COLO668 (cell line): ENCODE results near the gene DCP1B.

Experiments
- DNase-seq: peaks from one replicate; lab custom pipeline; 2025; ENCODE audit not compliant: unreplicated experiment; lab: John Stamatoyannopoulos, UW

DCP1B gene

DNA sequence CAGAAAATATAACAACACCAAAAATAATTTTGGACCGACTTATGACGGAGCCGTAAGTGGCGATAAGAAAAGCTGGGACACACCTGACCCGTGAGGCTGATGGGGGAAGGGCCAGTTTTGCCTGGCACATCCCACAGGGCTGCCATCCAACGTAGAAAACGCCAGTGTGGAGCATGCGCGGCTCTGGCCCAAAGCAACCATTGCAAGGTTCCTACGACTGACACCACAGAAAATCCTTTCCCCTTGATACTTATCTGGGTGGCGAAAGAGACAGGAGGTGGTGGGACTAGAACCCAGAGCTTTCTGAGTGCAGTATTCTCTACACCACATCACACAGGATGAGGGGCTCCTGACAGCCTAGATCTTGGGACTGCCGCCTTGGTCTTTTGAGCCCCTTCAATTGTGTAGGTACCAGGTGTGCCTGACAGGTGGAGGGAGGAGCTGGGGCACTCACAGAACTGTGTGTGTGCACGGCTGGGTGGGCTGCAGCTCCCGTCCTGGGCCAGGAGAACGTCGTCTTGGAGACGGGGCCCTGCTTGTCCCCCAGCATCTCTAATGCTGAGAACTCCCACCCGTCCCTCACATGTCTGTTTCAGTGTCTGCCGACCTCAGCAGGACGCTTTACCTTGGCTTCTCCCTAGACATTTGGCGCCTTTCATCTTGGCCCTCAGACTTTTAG is 68.4 kb downstream of the DCP1B start:
- DNase-seq = no peak

DNA sequence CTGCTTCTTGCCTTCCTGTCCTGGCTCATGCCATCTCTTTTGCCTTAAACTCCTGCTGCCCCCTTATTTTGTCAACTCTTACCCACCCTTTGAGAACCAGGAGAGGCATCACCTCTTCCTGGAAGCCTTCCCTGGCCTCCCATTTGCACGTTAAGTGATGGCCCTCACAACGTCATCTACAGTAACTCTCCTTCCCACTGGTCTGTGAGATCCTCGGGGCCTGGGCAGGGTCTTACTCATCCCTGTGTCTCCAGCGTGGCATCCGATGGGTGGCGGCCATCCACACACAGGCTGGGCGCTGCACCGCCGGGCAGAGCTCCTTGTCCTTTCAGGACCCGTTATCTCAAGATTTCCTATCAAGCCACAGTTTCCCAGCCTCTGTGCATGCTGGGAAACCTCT is 69.0 kb downstream of the DCP1B start:
- no peak for DNase-seq

DNA sequence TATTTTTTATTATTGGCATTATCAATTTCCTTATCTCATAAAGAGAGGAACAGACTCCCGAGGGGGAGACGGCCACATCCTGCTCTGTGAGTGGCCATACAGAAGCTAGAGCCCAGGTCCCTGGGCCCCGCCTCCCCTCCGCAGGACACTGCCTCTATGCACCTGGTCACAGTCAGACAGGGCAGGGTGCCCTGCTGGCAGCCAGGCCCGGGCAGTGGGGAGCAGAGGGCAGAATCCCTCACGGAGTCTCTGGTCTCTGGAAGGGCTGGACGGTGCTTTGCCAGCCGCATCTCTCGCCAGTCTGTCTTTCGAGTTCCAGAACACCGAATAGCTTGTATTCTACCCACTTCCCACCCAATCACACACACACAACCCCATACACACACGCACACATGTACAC is 69.4 kb downstream of the DCP1B start:
- no peak for DNase-seq

DNA sequence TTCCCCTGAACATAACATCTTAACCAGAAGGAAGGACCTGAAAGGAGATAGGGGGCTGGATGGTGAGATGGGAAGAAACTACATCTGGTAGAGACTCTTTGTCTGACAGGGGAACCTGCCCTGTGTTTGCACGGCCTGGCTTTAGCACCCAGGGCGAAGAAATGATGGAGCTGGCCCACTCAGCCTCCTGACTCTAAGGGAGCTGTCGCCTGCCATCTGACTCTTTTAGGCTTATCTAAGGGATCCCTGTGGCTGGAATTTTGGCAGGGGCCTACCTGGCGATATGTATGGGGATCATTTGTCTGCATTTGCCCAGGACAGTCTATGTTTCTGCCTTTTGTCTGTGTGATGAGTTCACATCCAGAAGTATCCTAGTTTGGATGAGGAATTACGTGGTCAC is 70.2 kb downstream of the DCP1B start:
- no peak for DNase-seq

DNA sequence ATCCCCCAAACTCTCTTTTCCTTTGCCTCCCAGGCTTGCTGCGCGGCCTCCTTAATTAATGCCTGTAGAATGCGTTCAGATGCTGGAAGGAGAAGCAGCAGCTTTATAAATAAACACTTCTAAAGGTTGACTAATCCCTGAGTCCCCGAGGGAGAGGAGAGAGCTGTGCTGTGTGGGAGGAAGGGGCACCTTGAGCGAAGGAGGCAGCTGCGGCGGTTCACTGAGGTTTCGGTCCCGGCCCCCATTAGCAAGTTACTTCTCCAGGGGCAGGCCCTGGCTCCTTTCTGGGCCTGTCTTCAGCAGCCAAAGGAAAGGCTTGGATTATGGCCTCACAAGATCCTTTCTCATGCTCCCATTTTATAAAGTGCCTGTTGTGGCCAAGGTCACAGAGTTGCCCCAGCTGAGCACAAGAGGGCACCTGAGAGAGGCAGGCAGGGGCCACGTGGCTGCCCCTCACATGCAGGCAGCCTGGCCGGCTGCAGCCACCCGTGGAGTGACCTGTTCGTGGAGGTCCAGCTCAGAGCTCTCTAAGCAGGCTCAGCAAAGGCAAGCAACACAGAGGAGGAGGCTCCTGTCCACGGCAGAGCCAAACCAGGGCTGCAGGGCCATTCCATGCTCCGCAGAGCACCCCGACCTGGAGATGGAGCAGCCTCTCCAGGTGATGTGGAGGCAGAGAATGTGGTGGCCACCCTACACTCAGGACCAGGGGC is 70.8 kb downstream of the DCP1B start:
- DNase-seq = no peak

DNA sequence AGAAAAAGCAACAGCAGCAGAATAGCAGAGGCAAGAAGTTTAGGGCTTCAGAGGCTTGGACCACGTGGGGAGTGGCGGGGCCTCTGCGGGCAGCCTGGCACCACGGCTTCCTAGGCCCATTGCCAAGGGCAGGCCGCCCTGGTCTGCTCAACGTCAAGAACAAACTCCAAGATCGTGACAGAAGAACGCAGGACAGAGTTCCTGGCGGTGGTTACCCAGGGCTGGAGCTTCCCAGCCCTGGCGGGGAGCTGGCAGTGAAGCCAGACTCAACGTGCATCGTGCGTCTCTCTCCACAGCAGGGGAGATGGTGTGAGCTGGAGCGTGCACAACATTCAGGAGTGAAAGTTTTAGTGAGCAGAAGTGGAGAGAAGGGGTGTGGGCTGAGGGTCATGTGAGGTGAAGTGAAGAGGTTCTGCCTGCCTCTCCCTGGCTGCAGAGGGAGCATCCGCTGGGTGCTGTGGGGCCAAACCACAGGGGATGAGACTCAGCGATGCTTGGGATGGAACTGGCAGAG is 71.9 kb downstream of the DCP1B start:
- DNase-seq = no peak

DNA sequence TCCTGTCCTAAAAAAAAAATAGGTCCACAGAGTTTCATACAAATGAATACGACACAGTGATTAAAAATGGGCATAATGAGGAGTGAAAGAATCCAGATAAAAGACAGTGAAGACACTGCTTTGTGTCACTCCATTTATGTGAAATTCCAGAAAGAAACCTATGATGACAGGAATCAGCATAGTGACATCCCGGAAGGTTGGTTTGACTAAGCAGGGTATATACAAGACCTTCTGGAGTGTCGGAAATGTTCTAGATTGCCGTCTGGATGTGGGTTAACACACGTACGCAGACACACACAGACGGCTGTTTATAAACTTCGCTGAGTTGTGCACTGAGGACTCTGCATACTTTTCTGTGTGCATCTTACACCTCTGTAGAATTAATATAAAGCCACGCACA is 72.6 kb downstream of the DCP1B start:
- no peak for DNase-seq

DNA sequence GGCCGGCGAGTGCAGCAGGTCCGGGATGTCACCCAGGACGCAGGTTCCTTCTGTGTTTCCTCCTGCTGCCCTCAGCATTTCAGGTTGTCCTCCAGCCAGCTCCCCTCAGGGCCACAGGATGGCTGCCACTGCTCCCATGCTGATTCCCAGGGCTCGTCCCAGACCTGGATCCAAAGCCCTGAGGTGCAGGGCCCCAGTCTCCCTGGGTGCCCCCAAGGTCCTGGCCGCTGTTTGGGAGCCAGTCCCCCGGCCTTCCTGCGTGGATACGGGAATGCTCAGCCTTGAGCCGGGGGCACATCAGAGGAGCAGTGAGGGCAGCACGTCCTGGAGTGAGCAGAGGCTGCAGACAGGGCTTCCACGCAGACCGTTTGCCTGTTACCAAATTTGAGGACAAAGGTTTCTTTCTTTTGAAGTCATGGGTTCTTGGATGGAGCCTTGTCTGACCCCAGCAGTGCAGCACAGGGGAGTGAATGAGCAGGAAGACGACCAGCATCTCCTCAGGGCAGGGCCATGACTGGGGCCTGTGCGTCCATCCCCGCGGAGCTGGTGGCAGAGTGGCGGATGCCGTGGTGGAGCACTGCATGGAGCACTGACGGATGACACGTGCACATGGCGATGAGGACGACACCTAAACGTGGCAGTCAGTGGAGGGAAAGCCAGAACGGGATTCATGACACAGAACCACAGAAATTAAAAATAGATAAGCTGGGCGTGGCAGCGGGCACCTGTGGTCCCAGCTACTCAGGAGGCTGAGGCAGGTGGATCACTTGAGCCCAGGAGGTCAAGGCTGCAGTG is 73.3 kb downstream of the DCP1B start:
- no peak for DNase-seq

DNA sequence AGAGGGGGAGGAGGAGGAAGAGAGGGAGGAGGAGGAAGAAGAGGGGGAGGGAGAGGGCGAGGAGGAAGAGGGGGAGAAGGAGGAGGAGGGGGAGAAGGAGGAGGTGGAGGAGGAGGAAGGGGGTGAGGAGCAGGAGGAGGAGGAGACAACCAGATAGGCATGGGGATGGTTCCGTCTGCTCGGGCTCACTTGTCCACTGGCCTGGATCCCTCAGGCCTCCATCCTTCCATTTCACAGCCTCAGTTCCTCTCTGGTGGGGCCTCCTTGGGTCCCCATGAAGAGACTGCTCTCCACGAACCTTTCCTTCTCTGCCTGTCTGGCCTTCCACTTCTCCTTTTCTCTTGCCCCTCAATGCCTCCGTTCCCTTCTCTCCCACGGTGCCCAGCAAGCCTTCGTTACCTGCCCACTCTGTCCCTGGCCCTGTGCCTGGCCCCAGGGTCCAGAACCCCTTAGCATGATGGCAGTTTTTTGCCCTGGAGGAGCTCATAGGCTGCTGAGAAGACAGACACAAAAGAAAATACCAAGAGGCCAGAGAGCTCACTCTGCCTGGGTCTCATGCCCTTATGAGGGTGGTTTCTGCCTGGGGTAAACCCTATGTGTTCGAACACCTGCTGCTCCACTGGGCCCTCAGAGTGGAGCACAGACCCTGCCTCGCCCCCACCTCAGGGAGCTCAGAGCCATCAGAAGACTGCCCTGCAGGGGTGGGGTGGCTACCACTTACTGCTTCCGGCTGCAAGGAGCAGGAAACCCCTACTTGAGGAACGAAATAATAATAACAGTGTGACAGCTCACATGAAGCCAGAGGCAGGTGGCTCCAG is 74.1 kb downstream of the DCP1B start:
- no peak for DNase-seq

DNA sequence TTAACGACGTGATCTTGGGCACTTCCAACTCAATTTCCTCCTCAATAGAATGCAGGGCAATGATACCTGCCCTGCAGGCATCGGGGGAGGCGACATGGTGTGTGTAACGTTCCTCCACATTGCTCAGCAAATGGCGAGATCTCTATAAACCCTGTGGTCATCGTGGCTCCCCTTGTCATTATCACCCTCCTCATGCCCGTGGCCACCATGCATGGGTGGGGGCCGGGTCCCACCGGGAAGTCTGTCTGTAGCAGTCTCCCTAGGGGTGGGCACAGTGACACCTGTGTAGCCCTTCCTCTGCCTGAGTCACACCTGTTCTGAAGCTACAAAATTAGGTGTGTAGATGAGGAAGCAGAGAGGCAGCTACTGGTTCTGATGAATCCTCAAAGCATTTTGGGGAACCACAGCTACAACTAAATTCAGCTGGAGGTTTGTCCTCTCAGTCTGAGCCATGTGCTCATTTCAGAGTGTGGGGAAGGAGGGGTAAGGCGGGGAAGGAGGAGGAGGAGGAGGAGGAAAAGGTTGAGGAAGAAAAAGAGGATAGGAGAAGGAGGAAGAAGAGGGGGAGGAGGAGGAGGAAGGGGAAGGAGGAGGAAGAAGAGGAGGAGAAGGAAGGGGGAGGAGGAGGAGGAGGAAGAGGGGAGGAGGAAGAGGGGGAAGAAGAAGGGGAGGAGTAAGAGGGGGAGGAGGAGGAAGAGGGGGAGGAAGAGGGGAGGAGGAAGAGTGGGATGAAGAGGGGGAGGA is 74.8 kb downstream of the DCP1B start:
- no peak for DNase-seq

DNA sequence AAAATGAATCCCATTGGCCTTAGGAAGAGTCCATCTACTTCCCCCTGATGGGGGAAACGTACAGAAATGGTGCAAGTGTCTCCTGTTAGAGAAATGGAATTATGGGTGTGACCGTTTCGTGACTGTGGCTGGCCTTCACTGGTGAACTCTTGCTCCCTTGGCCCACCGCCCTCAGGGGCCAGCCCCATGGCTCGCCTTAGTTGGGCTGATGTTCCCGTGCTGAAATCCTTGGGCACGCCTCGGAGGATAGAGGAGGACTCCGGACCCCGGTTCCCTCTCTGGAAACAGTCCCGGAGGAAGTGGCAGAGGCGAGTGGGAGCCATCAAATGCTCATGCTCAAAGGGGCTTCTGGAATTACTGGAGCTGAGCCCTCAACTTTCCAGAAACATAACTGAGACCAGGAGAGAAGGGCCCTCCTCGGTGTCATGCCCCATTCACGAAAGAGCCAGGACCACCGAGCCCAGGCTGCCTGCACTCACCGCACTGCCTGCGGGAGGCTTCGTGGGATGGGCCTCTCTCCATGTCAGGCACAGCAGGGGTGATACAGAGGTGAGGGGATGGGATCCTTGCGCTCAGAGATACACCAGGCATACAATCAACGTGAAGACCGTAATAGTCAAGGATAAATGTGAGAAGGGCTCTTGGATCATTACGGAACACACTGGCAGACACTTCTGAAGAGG is 75.7 kb downstream of the DCP1B start:
- no peak for DNase-seq

DNA sequence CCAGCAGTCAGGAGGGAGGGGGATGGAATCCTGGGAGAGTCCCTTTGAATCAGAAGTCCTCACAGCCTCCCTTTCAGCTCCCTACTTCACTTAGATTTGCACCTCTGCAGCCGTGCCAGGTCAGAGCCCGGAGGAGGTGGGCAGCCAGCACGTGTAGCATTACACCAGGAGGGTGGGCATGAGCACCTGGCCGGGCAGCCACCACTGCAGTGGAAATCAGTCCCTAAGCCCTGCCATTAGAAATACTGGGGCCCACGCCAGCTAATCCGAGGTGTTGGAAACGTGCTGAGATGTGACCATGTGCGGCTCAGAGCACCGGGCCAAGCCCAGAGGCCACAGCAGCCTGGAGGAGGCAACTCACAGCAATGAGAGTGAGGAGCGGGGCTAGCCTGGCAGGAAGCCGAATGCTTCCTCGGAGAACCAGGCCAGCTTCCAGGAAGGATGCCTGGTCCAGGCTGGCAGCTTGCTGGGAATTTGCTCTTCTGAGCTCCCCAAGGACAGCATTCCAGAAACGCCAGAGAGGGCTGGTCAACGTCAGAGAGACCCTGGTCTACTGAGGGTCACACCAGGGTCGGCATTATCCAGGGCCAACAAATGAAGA is 76.4 kb downstream of the DCP1B start:
- no peak for DNase-seq

DNA sequence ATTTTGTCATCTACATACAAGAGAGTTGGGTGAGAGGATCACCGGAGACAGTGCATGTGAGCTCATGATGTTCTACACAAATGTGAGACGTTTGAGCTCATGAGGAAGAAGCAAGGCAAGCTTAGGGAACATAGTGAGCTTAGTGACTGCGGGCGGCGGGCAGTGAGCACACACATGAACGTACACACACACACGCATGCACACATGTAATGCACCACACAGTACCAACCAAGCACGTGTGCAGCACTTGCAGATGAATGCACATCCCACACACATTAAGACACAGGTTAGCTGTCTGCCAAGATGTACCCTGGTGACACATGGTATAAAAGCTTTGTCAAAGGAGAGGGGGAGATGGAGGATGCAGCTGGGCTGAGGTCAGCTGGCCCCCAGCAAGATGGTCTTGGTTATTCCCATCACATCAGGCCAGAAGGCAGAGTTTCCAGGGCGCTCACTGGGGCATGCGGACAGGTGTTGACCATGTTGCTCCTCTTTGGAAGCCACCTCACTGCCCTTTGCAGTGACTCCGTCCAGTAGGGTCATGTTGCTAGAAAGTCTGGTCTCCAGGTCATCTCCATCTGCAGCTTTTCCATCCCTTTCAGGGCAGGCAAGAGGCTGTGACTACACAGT is 77.1 kb downstream of the DCP1B start:
- no peak for DNase-seq

DNA sequence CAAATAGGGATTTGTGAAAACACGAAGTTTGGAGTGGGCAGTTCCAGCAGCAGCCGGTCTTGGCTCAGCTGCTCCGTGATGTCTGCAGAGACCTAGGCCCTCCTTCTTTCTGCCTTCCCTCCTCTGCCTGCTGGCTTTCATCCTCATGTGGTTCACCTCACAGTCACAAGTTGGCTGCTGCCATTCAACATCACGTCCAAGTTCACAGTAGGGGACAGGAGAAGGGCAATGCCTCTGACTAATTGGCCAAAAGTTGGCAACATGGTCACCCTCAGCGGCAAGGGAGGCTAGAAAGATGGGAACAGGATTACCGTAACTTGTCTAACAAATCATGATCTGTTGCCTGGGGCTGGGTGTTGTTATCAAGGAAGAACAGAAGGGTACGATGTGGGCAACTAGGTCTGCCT is 78.0 kb downstream of the DCP1B start:
- DNase-seq = no peak

DNA sequence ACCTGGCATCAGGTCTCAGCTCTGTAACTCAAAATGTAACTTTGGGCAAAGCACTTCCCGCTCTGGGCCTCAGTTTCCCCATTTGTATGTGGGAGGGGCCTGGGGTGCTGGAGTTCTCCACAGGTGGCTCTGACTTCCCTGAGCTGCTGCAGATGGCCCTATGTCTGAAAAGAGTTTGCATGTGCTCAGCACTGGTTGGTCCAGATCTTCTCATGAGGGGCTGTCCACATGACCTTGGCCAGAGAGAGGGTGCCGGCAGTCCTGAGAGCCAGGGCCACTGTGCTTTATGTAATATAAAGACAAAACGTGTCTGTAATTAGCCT is 78.6 kb downstream of the DCP1B start:
- DNase-seq = no peak

DNA sequence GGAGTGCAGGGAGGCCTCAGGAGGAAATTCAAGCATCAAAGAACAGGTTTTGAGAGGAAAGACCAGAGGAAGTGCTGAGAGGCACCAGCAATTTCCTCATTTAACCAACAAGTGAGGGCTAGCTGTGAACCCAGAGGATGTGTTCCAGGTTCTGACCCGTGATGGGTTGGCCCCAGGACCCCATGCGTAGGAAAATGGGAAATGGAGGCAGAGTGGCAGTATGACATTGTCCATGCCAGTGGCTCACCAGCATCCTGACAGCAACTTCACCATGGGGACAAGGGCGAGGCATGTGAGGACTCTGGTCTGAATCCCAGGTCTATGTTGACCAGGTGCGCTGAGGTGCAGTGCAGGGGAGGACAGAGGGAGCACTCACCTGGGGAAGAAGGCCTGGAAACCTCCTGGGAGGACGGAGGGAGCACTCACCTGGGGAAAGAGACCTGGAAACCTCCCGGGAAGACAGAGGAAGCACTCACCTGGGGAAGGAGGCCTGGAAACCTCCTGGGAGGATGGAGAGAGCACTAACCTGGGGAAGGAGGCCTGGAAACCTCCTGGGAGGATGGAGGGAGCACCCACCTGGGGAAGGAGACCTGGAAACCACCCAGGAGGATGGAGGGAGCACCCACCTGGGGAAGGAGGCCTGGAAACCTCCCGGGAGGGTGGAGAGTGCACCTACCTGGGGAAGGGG is 79.1 kb downstream of the DCP1B start:
- no peak for DNase-seq

DNA sequence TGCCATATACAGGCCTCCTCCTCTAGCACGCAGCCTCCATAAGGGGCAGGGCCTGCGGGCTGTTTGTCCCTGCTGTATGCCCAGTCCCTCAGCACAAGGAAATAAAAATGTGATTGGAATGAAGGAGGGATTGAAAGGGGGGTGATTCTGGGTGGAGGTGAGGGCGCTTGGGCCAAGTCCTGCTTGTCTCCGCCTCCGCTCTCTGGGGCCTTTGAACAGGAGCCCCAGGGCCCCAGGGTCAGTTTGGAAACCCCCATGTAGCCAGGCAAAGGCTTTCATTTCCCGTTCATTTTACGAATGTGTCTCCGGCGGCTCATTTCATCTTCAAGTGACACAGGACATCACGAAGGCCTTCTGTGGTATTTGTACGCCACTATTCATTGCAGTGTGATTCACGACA is 81.3 kb downstream of the DCP1B start:
- no peak for DNase-seq

DNA sequence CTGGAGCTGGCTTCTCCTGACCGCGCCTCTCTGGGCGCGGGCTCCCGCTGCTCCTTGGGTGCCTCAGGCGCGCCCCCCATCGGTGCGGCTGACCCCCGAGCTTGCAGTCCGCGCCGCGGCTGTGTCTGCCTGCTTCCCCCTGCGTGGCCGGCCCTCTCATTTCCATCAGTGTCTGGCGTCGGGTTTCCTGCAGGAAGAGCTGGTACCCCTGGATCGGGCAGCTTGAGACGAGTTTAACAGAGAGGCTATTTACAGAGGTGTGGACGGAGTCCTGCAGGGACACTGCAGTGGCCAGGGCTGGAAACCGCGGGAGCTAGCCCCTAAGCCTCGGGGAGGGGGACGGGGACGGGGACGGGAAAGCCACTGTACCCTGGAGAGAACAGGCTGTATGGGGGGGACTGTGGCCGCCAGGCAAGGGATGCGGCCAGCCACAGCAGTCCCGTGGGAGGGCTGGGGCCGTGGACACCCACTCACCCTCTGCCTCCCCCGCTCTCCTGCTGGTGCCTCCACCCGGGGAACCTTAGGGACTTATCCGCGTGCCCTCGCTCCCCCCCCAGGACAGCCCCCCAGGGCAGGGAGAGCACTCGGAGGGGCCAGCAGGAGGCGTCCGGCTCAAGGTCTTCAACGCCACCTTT is 82.1 kb downstream of the DCP1B start:
- no peak for DNase-seq
